Measurements from ENCODE around the gene ANKRD30B.
"Not testable (repeated sequence)": the region's sequence is repeated elsewhere in the genome, so short reads cannot be mapped to it uniquely, and the experiment has no call there.

ANKRD30B gene

GRCh38 chr18:14747513-14748474, at the start of gene ANKRD30B:
TSS of gene ANKRD30B (plus strand) at chr18:14748172. CDS start at chr18:14748420, 248 bp downstream.
- no peak for DNase-seq

- DNase-seq, result not testable (repeated sequence)
Measured at GRCh38 chr18:14701286-14702040, 46.5 kb upstream of the ANKRD30B start.

- not testable (repeated sequence) for DNase-seq
Measured at GRCh38 chr18:14709761-14710160, 38.2 kb upstream of the ANKRD30B start.

- DNase-seq, result not testable (repeated sequence)
Measured at GRCh38 chr18:14721569-14721968, 26.4 kb upstream of the ANKRD30B start.

- not testable (repeated sequence) for DNase-seq
Measured at GRCh38 chr18:14739056-14739455, 8.9 kb upstream of the ANKRD30B start.

GRCh38 chr18:14746897-14747296, 1.1 kb upstream of the ANKRD30B start:
- DNase-seq, result no peak

GRCh38 chr18:14748496-14748895, 524 bp downstream of the ANKRD30B start:
- no peak for DNase-seq

GRCh38 chr18:14763566-14763965, 15.6 kb downstream of the ANKRD30B start:
- DNase-seq, result not testable (repeated sequence)

GRCh38 chr18:14767474-14767873, 19.5 kb downstream of the ANKRD30B start:
- DNase-seq, result no peak

GRCh38 chr18:14768241-14768640, 20.3 kb downstream of the ANKRD30B start:
- DNase-seq, result no peak

- DNase-seq, result no peak
Measured at GRCh38 chr18:14769381-14769780, 21.4 kb downstream of the ANKRD30B start.

- DNase-seq, result no peak
Measured at GRCh38 chr18:14776801-14777200, 28.8 kb downstream of the ANKRD30B start.

- no peak for DNase-seq
Measured at GRCh38 chr18:14781671-14782070, 33.7 kb downstream of the ANKRD30B start.

GRCh38 chr18:14784133-14784532, 36.2 kb downstream of the ANKRD30B start:
- DNase-seq, result no peak

GRCh38 chr18:14796876-14797275, 48.9 kb downstream of the ANKRD30B start:
- not testable (repeated sequence) for DNase-seq

- DNase-seq, result not testable (repeated sequence)
Measured at GRCh38 chr18:14797969-14798764, 50.2 kb downstream of the ANKRD30B start.

GRCh38 chr18:14811081-14811480, 63.1 kb downstream of the ANKRD30B start:
- not testable (repeated sequence) for DNase-seq

- DNase-seq, result not testable (repeated sequence)
Measured at GRCh38 chr18:14826972-14827632, 79.1 kb downstream of the ANKRD30B start.

- DNase-seq, result not testable (repeated sequence)
Measured at GRCh38 chr18:14841607-14842006, 93.6 kb downstream of the ANKRD30B start.

GRCh38 chr18:14851533-14851932, 103.6 kb downstream of the ANKRD30B start:
- DNase-seq, result not testable (repeated sequence)

GRCh38 chr18:14855634-14856033, 107.7 kb downstream of the ANKRD30B start:
- not testable (repeated sequence) for DNase-seq

- DNase-seq, result not testable (repeated sequence)
Measured at GRCh38 chr18:14856256-14856655, 108.3 kb downstream of the ANKRD30B start.

Data from CD4-positive, alpha-beta T cell treated with Interleukin-1 beta for 1 hour (primary cell).